GM12878 (cell line): Measurements from ENCODE around the gene TYW1. TPM values are rescaled to one million over a fixed set of nuclear protein-coding genes. Genes with fewer than 3 reads are reported as not detected.
A peak's percentile ranks its signal among the peaks of the same experiment; 100 is the strongest.
"Not testable (repeated sequence)": the region's sequence is repeated elsewhere in the genome, so short reads cannot be mapped to it uniquely, and the experiment has no call there.

Experiments used
- ATAC-seq: fragments of 200-7000 bp; cut with Tn5 transposase; 3 replicates; pipeline ENCODE4 v1.9.1; 2020; ENCODE audit warnings: mild to moderate bottlenecking, moderate library complexity
- BruUV-seq: library from RNA; stranded (reverse); fragments of 400-500 nt; replicated peaks from 2 replicates; lab custom pipeline; 2021; lab: Mats Ljungman, UMichigan
- CTCF ChIA-PET: fragments of 300-600 bp; sonication (Branson Sonifier 250); formaldehyde crosslinking; extraction: SDS; loops from one replicate; lab custom pipeline; 2021; ENCODE audit warnings: inconsistent platforms; lab: Yijun Ruan, JAX
- POLR2A ChIA-PET: fragments of 350-600 bp; formaldehyde crosslinking; extraction: SDS; loops from one replicate; lab custom pipeline; 2021; ENCODE audit warnings: inconsistent platforms; lab: Charles Lee
- RAD21 ChIA-PET: fragments of 300-600 bp; sonication (Branson Sonifier 250); formaldehyde crosslinking; loops from one replicate; lab custom pipeline; 2023; ENCODE audit warnings: antibody characterized with exemption; ENCODE audit not compliant: unreplicated experiment; lab: Charles Lee
- SMC1A ChIA-PET: fragments of 300-600 bp; sonication (Branson Sonifier 250); formaldehyde crosslinking; loops from one replicate; lab custom pipeline; 2023; ENCODE audit not compliant: unreplicated experiment, uncharacterized antibody; lab: Charles Lee
- DNase-seq: peaks from one replicate; pipeline ENCODE4 v3.0.0-alpha.2; 2011; ENCODE audit warnings: low read depth, low spot score
- FAIRE-seq: peaks from 3 replicates; lab custom pipeline; 2011; peaks lifted over from hg19 to GRCh38; lab: Jason Lieb, UNC
- H2AFZ ChIP-seq: 2 replicates; pipeline ENCODE4 v1.6.0; 2011; ENCODE audit warnings: low read depth, low read length, control low read depth; ENCODE audit not compliant: control insufficient read depth
- H3K27ac ChIP-seq: 2 replicates; pipeline ENCODE4 v1.5.1; 2011; ENCODE audit warnings: control low read depth; ENCODE audit not compliant: control insufficient read depth, insufficient read depth
- H3K27me3 ChIP-seq, 2 experiments: replicated peaks in 1 of 2; 2 replicates each; pipeline versions ENCODE4 v1.6.0 to v1.6.1; 2011; ENCODE audit warnings: low read length in 1 of 2; ENCODE audit not compliant: control insufficient read depth in 2 of 2, insufficient read depth in 2 of 2
- H3K36me3 ChIP-seq, 2 experiments: 2 replicates each; pipeline ENCODE4 v1.5.1; 2011; ENCODE audit warnings: low read length in 1 of 2; ENCODE audit not compliant: control insufficient read depth in 2 of 2, insufficient read depth in 2 of 2
- H3K4me1 ChIP-seq: 2 replicates; pipeline ENCODE4 v1.6.1; 2011; ENCODE audit warnings: mild to moderate bottlenecking, low read length, moderate library complexity, mixed read lengths; ENCODE audit not compliant: control insufficient read depth, insufficient read depth
- H3K4me2 ChIP-seq: 2 replicates; pipeline ENCODE4 v1.6.0; 2011; ENCODE audit warnings: control low read depth; ENCODE audit not compliant: control insufficient read depth, insufficient read depth
- H3K4me3 ChIP-seq: fragments of 200-600 bp; sonication (generic); 2 replicates; pipeline ENCODE4 v1.5.1; 2016
- H3K79me2 ChIP-seq: 2 replicates; pipeline ENCODE4 v1.6.0; 2011; ENCODE audit warnings: low read length; ENCODE audit not compliant: control insufficient read depth, insufficient read depth
- H3K9ac ChIP-seq: 2 replicates; pipeline ENCODE4 v1.8.0; 2011; ENCODE audit warnings: low read length, control low read depth, mixed read lengths; ENCODE audit not compliant: control insufficient read depth, insufficient read depth
- H3K9me3 ChIP-seq: replicated peaks from 3 replicates; pipeline ENCODE4 v1.5.1; 2011; ENCODE audit warnings: mild to moderate bottlenecking, low read length; ENCODE audit not compliant: control insufficient read depth, insufficient read depth
- H4K20me1 ChIP-seq: 2 replicates; pipeline ENCODE4 v1.6.0; 2011; ENCODE audit not compliant: control insufficient read depth, insufficient read depth
- BCL3 ChIP-seq: IDR thresholded peaks from 2 replicates; pipeline ENCODE4 v1.6.1; 2011; ENCODE audit warnings: borderline replicate concordance, low read depth, mild to moderate bottlenecking, moderate library complexity, low read length; ENCODE audit not compliant: insufficient read depth, poor library complexity, severe bottlenecking
- NFIC ChIP-seq: IDR thresholded peaks from 2 replicates; pipeline ENCODE4 v1.6.1; 2012; ENCODE audit warnings: low read depth, mild to moderate bottlenecking, inconsistent platforms, low read length, moderate library complexity
- PKNOX1 ChIP-seq: fragments of 450-650 bp; IDR thresholded peaks from 2 replicates; pipeline ENCODE4 v1.6.1; 2016; ENCODE audit warnings: mild to moderate bottlenecking
- WGBS: methylation state at CpG from one replicate; pipeline ENCODE4 v1.1.6; 2016; ENCODE audit warnings: low lambda C conversion rate; ENCODE audit not compliant: insufficient replicate concordance, insufficient coverage; ENCODE audit errors: missing lambda C conversion rate; 5-methylcytosine and 5-hydroxymethylcytosine counted together
- in situ Hi-C: fragments of 300-500 bp; cut with MboI; formaldehyde crosslinking; loops from 9 replicates; pipeline ENCODE4 v1.14.3; 2018; ENCODE audit warnings: mixed read lengths
- intact Hi-C: fragments of 100-400 bp; cut with micrococcal nuclease; formaldehyde crosslinking; loops from one replicate; pipeline ENCODE4 v1.14.2; 2022; ENCODE audit not compliant: unreplicated experiment
- polyA plus RNA-seq, 11 experiments: library from polyadenylated mRNA; depleted of rRNA in 4 of 11; unstranded in 6 of 11; stranded (reverse) in 5 of 11; fragments of >200 nt; fragmentation: Nextera tagmentation in 4 of 11; fragmentation: Illumina TruSeq in 1 of 11; extraction: Ambion mirVana in 4 of 11; extraction: Trizol in 1 of 11; gene quantifications; 1 replicate in 1 of 11; 2 replicates in 10 of 11; pipeline versions ENCODE4 v1.2.1 to v1.2.3, GENCODE V29; 2011 to 2016; ENCODE audit warnings: inconsistent platforms in 2 of 11, missing spikeins in 2 of 11, low read depth in 1 of 11
- total RNA-seq, 4 experiments: library from RNA; depleted of rRNA in 3 of 4; stranded (reverse); fragments of >200 nt in 3 of 4; fragmentation: Illumina TruSeq in 1 of 4; extraction: Trizol in 1 of 4; gene quantifications; 2 replicates each; pipeline versions ENCODE4 v1.2.1 to v1.2.3, GENCODE V29; 2013 to 2021

TYW1 gene
- total and polyA plus RNA-seq, 10 of the 15 experiments (the other 5 are each of a cell fraction or from before 2014, with no cell fraction given) = 11.3 to 29.0 (median 18.4) TPM

DNA sequence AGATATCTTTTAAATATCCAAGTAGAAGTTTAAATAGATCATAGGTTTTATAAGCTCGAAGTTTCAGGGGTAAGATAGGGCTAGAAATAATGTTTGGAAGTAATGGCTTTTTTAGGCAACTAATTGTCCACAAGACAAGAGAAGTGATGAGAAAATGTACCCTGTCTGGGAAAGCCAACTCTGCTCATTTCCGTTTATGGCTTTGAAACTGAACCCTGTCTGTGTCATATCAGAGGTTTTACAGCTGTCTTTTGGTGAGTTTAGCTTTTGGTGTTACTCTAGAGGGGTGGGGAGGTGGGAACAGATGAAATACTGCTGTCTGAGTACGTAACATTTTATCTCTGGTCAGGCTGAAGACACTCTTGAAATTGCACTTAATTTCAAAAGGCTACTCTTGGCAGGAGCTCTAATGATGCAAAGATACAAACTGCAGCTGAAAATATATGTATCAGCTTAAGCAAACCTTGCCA is 189.1 kb downstream of the TYW1 start:
- CTCF ChIA-PET, H3K36me3 ChIP-seq, H3K79me2 ChIP-seq, H4K20me1 ChIP-seq, H3K4me2 ChIP-seq, BruUV-seq, H3K4me3 ChIP-seq, H2AFZ ChIP-seq, RAD21 ChIA-PET, H3K27me3 ChIP-seq, in situ Hi-C loops, H3K4me1 ChIP-seq, H3K9me3 ChIP-seq, intact Hi-C loops: not testable (repeated sequence)
- 8% methylated on average over 2 of the region's 3 CpGs for WGBS
- SMC1A ChIA-PET = interaction anchor here (1.3 kb wide), 1 partner anchor 116 kb away, joined by 3 read pairs; no protein-coding TSS in a partner anchor
- ATAC-seq = peak; percentile 97
- peak; percentile 7; the same call in 1 of the 2 replicates for TF ChIP-seq PKNOX1
- TF ChIP-seq NFIC = 0 out of 2 replicates have a peak, but pooled peaks have one; percentile 6
- POLR2A ChIA-PET = interaction anchor here (0.6 kb wide), 1 partner anchor 56 kb away, joined by 3 read pairs; no protein-coding TSS in a partner anchor
- FAIRE-seq = peak; percentile 86
- peak overlapping the region; percentile 83 for H3K27ac ChIP-seq
- H3K9ac ChIP-seq = peak overlapping the region; percentile 27; the same call in 1 of the 2 replicates
- DNase-seq = peak; percentile 15

GRCh38 chr7:67189160-67189559 is 192.5 kb downstream of the TYW1 start:
- DNase-seq, H2AFZ ChIP-seq, H3K36me3 ChIP-seq, BruUV-seq, H3K4me3 ChIP-seq, H3K4me1 ChIP-seq, H4K20me1 ChIP-seq, H3K79me2 ChIP-seq, intact Hi-C loops, H3K9me3 ChIP-seq, POLR2A ChIA-PET, SMC1A ChIA-PET, ATAC-seq, CTCF ChIA-PET, H3K27me3 ChIP-seq, H3K9ac ChIP-seq, H3K4me2 ChIP-seq, H3K27ac ChIP-seq, RAD21 ChIA-PET, in situ Hi-C loops, FAIRE-seq: not testable (repeated sequence)
- TF ChIP-seq BCL3 = peak; percentile 33
- WGBS = 86% methylated on average over 8 of the region's 8 CpGs

GRCh38 chr7:67189801-67190465 is 193.3 kb downstream of the TYW1 start:
- H3K9me3 ChIP-seq, BruUV-seq, CTCF ChIA-PET, DNase-seq, H3K27me3 ChIP-seq, H3K79me2 ChIP-seq, SMC1A ChIA-PET, ATAC-seq, H3K4me1 ChIP-seq, RAD21 ChIA-PET, POLR2A ChIA-PET, H2AFZ ChIP-seq, intact Hi-C loops, H4K20me1 ChIP-seq, in situ Hi-C loops, H3K9ac ChIP-seq, H3K36me3 ChIP-seq, H3K27ac ChIP-seq, H3K4me2 ChIP-seq, FAIRE-seq, H3K4me3 ChIP-seq: not testable (repeated sequence)
- 98% methylated on average over 3 of the region's 4 CpGs for WGBS
